GM20431 (cell line): Measurements from ENCODE around the gene LARP7.

Experiments
- in situ Hi-C: fragments of 300-500 bp; cut with MseI, MboI; formaldehyde crosslinking; loops from one replicate; pipeline ENCODE4 v1.15.0; 2020; ENCODE audit warnings: low sequenced_read_pairs; ENCODE audit not compliant: unreplicated experiment

Gene LARP7

GRCh38 chr4:112706840-112707207, 69.9 kb downstream of the LARP7 start:
- in situ Hi-C loops: no loop called here
